KMS-11 (cell line): ENCODE results near the gene RTTN.

Experiments
- H2AFZ ChIP-seq: fragments of 200-600 bp; sonication (generic); 2 replicates; pipeline ENCODE4 v1.6.1; 2016; ENCODE audit warnings: antibody characterized with exemption, mixed run types, low read depth
- H3K27ac ChIP-seq: fragments of 200-600 bp; sonication (generic); 2 replicates; pipeline ENCODE4 v1.6.1; 2016; ENCODE audit warnings: mild to moderate bottlenecking, mixed run types
- H3K27me3 ChIP-seq: fragments of 200-600 bp; sonication (generic); 2 replicates; pipeline ENCODE4 v1.6.1; 2017; ENCODE audit warnings: mild to moderate bottlenecking, low read depth, mixed run types, moderate library complexity; ENCODE audit not compliant: insufficient read depth
- H3K36me3 ChIP-seq: fragments of 200-600 bp; sonication (generic); 2 replicates; pipeline ENCODE4 v1.6.1; 2017; ENCODE audit warnings: mild to moderate bottlenecking, mixed run types; ENCODE audit not compliant: insufficient read depth
- H3K4me1 ChIP-seq: fragments of 200-600 bp; sonication (generic); 2 replicates; pipeline ENCODE4 v1.6.1; 2016; ENCODE audit warnings: mild to moderate bottlenecking, low read depth, mixed run types; ENCODE audit not compliant: poor library complexity, severe bottlenecking
- H3K4me2 ChIP-seq: fragments of 200-600 bp; sonication (generic); 2 replicates; pipeline ENCODE4 v1.7.0; 2016; ENCODE audit warnings: mild to moderate bottlenecking, mixed run types
- H3K4me3 ChIP-seq: fragments of 200-600 bp; sonication (generic); IDR thresholded peaks from 2 replicates; pipeline ENCODE4 v1.6.1; 2017; ENCODE audit warnings: low read depth, low read length, mixed read lengths; ENCODE audit not compliant: insufficient read depth
- H3K79me2 ChIP-seq: fragments of 200-600 bp; sonication (generic); 2 replicates; pipeline ENCODE4 v1.6.1; 2016; ENCODE audit warnings: low read depth, mixed run types; ENCODE audit not compliant: insufficient read depth
- H3K9ac ChIP-seq: fragments of 200-600 bp; sonication (generic); 2 replicates; pipeline ENCODE4 v1.6.1; 2016; ENCODE audit warnings: mild to moderate bottlenecking, mixed run types
- H4K20me1 ChIP-seq: fragments of 200-600 bp; sonication (generic); 2 replicates; pipeline ENCODE4 v1.6.1; 2016; ENCODE audit warnings: mild to moderate bottlenecking, mixed run types; ENCODE audit not compliant: insufficient read depth
- TF ChIP-seq, protein P1 (sequence below): fragments of 200-600 bp; sonication (generic); conservative IDR thresholded peaks from 2 replicates; pipeline ENCODE4 v1.6.1; 2017; ENCODE audit warnings: low read depth, mild to moderate bottlenecking, antibody characterized with exemption, low read length, moderate library complexity, mixed read lengths

RTTN gene

DNA sequence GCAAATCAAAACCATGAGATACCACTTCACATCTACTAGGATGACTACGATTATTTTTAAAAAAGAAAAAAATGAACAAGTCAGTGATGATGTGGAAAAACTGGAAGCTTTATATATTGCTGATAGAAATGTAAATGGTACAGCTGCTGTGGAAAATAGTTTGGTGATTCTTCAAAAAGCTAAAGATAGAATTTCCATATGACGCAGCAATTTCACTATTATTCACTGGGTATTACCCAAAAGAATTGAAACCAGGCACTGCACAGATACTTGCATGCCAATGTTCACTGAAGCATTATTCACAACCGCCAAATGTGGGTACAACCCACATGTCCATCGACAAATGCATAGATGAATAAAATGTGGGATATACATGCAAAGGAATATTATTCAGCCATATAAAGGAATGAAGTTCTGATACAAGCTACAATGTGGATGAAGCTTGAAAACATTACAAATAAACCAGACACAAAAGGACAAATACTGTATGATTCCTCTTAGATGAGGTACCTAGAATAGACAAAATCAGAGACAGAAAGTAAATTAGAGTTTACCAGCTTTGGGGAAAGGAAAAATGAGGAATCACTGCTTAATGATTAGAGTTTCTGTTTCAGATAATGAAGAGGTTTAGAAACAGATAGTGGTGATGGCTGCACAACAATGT is 11.1 kb downstream of the RTTN start:
- Histone ChIP-seq H4K20me1 (no peaks in the 10 kb centered on the region), H3K4me3 (no peak overlapping the region), H3K27ac (peak overlapping the region; percentile 82), H3K36me3 (peaks cover 15% of the 10 kb centered on the region; the same call in 1 of the 2 replicates), H3K9ac (peak overlapping the region; percentile 15; the same call in 1 of the 2 replicates), H3K79me2 (peaks cover 9% of the 10 kb centered on the region; the same call in 1 of the 2 replicates), H3K4me2 (peak overlapping the region; percentile 77), H2AFZ (no peak overlapping the region), H3K27me3 (no peaks in the 10 kb centered on the region), H3K4me1 (peaks cover 87% of the 10 kb centered on the region)
- TF ChIP-seq, protein P1, sequence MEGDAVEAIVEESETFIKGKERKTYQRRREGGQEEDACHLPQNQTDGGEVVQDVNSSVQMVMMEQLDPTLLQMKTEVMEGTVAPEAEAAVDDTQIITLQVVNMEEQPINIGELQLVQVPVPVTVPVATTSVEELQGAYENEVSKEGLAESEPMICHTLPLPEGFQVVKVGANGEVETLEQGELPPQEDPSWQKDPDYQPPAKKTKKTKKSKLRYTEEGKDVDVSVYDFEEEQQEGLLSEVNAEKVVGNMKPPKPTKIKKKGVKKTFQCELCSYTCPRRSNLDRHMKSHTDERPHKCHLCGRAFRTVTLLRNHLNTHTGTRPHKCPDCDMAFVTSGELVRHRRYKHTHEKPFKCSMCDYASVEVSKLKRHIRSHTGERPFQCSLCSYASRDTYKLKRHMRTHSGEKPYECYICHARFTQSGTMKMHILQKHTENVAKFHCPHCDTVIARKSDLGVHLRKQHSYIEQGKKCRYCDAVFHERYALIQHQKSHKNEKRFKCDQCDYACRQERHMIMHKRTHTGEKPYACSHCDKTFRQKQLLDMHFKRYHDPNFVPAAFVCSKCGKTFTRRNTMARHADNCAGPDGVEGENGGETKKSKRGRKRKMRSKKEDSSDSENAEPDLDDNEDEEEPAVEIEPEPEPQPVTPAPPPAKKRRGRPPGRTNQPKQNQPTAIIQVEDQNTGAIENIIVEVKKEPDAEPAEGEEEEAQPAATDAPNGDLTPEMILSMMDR: no peak

DNA sequence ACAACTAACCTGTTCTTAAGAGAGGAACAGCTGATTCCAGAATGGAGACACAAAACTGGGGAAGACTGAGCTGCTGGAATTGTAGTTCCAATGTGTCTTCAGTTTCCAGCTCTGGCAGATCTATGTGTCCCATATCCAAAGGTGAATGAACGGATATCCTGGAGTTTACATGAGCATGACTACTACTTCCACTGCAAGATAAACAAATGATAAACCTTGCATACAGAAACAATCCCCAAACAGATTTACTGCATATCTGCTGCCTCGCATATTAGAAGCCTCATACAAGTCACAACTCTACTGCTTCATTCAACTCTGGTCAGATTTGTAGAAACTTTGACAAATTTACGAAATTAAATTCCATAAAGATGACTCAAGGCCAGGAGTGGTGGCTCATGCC is 15.0 kb downstream of the RTTN start:
- Histone ChIP-seq H3K27me3 (no peaks in the 10 kb centered on the region), H3K4me1 (peaks cover 57% of the 10 kb centered on the region), H3K9ac (no peak overlapping the region), H3K79me2 (peaks cover 18% of the 10 kb centered on the region), H2AFZ (no peak overlapping the region), H3K4me2 (no peak overlapping the region), H3K4me3 (no peak overlapping the region), H4K20me1 (no peaks in the 10 kb centered on the region), H3K27ac (no peak overlapping the region), H3K36me3 (peaks cover 15% of the 10 kb centered on the region; the same call in 1 of the 2 replicates)
- TF ChIP-seq, protein P1: no peak

DNA sequence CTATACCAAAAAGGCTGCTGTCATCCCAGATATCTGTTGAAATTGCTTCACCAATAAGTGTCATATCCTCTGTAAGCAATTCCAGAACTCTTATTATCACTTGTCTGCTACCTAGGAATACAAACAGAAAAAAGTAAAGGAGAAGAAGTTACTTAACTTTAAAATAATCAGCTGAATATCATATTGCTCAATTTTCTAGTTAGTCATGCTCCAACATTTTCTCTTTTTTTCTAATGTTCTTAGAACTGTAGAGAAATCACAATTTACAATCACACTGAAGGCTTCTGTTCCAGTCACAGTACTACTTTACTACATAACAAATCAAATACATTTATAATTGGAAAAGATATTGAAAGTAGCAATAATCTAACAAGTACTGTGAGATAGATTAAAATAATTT is 17.4 kb downstream of the RTTN start:
- peaks cover 18% of the 10 kb centered on the region for H3K79me2 ChIP-seq
- no peak overlapping the region for H3K4me2 ChIP-seq
- no peaks in the 10 kb centered on the region for H4K20me1 ChIP-seq
- TF ChIP-seq, protein P1: no peak
- no peak overlapping the region for H2AFZ ChIP-seq
- H3K9ac ChIP-seq: no peak overlapping the region
- peaks cover 57% of the 10 kb centered on the region for H3K4me1 ChIP-seq
- H3K4me3 ChIP-seq: no peak overlapping the region
- H3K27ac ChIP-seq: no peak overlapping the region
- H3K27me3 ChIP-seq: no peaks in the 10 kb centered on the region
- peaks cover 10% of the 10 kb centered on the region; the same call in 1 of the 2 replicates for H3K36me3 ChIP-seq

DNA sequence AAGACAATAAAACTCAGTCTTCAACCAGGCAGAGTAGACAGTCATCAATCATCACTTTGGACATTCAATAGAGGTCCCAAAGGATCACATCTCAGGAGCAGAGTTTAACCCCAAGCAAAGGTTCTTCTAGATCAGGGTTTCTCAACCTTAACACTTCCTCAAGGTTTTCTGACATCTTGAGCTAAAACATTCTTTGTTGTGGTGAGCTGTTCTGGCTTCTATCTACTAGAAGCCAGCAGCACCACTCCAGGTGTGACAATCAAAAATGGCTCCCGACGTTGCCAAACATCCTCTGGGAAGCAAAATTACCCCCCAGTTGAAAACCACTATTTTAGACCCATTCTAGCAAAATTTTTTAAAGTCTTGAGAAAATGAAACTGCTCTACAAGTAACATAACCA is 22.0 kb downstream of the RTTN start:
- H3K27ac ChIP-seq: peak overlapping the region; percentile 62
- H3K79me2 ChIP-seq: peaks cover 30% of the 10 kb centered on the region
- H2AFZ ChIP-seq: no peak overlapping the region
- peaks cover 58% of the 10 kb centered on the region for H3K4me1 ChIP-seq
- H3K27me3 ChIP-seq: no peaks in the 10 kb centered on the region
- H4K20me1 ChIP-seq: no peaks in the 10 kb centered on the region
- H3K9ac ChIP-seq: peak overlapping the region; percentile 1; the same call in 1 of the 2 replicates
- no peak overlapping the region for H3K4me3 ChIP-seq
- peak overlapping the region; percentile 43 for H3K4me2 ChIP-seq
- TF ChIP-seq, protein P1: no peak
- peaks cover 6% of the 10 kb centered on the region for H3K36me3 ChIP-seq
